ENCODE results near the gene SLC2A3.
"Not testable (repeated sequence)": the region's sequence is repeated elsewhere in the genome, so short reads cannot be mapped to it uniquely, and the experiment has no call there.

SLC2A3 gene

DNA sequence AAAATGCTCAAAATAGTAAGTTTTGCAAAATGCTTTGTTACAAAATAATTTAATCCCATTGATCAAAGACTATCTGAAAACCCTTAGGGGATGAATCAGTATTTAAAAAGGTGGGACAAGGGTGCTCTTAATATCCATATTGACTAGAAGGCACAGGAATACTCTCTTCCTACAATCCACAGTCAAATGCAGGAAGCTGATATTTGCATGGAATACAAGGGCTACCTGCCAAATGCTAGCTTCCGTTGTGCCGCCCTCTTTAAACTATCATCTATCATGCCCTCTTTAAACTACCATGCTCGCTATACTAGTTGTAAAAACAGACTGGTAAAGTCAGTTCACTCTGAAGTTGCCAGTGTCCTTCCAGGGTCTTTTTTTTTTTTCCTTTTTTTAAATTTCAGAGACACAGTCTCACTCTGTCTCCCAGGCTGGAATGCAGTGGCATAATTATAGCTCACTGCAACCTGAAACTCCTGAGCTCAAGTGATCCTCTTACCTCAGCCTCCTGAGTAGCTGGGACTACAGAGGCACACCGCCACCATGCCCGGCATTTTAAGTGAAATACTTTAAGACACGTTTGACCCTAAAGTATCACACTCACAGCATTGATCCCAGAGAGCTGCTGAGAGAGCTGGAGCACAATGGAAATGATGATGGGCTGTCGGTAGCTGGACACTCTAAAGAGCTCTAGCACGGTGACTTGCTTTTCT lies 6.7 kb downstream of the SLC2A3 start:
- DNase-seq (ENCODE audit: low read depth in 2 of 2), result no peak
- TF ChIP-seq, protein P1, sequence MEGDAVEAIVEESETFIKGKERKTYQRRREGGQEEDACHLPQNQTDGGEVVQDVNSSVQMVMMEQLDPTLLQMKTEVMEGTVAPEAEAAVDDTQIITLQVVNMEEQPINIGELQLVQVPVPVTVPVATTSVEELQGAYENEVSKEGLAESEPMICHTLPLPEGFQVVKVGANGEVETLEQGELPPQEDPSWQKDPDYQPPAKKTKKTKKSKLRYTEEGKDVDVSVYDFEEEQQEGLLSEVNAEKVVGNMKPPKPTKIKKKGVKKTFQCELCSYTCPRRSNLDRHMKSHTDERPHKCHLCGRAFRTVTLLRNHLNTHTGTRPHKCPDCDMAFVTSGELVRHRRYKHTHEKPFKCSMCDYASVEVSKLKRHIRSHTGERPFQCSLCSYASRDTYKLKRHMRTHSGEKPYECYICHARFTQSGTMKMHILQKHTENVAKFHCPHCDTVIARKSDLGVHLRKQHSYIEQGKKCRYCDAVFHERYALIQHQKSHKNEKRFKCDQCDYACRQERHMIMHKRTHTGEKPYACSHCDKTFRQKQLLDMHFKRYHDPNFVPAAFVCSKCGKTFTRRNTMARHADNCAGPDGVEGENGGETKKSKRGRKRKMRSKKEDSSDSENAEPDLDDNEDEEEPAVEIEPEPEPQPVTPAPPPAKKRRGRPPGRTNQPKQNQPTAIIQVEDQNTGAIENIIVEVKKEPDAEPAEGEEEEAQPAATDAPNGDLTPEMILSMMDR (IDR thresholded peaks at IDR 0.05; ENCODE audit: low read depth, low read length), result no peak

DNA sequence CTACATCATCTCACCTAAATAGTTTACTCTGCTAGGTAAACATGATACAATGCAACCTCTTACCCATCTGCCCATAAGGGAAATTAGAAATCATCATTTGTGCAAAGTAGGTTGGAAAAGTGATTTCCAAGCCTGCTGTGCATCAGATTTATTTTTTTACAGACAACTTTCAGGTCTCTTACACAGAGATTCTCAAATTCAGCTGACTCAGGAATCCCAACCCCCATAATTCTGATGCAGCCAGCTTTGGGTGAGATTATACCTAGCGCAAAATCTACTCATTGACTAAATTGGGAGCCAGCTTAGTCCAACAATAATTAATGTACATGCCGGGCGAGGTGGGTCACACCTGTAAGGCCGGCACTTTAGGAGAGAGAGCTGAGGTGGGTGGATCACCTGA lies 8.5 kb downstream of the SLC2A3 start:
- DNase-seq (ENCODE audit: low read depth in 2 of 2), result no peak
- TF ChIP-seq, protein P1 (IDR thresholded peaks at IDR 0.05; ENCODE audit: low read depth, low read length), result no peak
- H3K4me3 ChIP-seq (replicated peaks in 1 of 2; ENCODE audit: low read depth in 2 of 2, low read length in 2 of 2), result no peak overlapping the region

More for the DNA sequence above, 6.7 kb downstream of the SLC2A3 start:
- H3K4me3 ChIP-seq (replicated peaks in 1 of 2; ENCODE audit: low read depth in 2 of 2, low read length in 2 of 2), result no peak overlapping the region

DNA sequence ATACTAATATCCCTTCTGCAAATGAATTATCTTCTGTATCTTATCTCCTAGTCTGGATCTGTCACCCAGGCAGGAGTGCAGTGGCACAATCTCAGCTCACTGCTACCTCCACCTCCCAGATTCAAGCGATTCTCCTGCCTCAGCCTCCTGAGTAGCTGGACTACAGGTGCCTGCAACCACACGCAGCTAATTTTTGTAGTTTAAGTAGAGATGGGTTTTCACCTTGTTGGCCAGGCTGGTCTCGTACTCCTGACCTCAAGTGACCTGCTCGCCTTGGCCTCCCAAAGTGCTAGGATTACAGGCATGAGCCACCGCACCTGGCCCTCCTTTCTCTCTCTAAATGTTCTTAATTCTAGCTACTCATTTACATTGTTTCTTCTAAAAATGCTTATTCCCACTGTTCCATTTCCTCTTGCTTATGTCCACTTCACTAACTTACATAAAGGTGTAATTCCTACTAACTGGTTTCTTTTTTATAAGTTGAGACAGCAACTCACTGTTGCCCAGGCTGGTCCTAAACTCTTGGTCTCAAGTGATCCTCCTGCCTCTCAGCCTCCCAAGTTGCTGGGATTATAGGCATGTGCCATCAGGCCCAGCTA lies 9.8 kb downstream of the SLC2A3 start:
- DNase-seq (ENCODE audit: low read depth in 2 of 2), result not testable (repeated sequence)

DNA sequence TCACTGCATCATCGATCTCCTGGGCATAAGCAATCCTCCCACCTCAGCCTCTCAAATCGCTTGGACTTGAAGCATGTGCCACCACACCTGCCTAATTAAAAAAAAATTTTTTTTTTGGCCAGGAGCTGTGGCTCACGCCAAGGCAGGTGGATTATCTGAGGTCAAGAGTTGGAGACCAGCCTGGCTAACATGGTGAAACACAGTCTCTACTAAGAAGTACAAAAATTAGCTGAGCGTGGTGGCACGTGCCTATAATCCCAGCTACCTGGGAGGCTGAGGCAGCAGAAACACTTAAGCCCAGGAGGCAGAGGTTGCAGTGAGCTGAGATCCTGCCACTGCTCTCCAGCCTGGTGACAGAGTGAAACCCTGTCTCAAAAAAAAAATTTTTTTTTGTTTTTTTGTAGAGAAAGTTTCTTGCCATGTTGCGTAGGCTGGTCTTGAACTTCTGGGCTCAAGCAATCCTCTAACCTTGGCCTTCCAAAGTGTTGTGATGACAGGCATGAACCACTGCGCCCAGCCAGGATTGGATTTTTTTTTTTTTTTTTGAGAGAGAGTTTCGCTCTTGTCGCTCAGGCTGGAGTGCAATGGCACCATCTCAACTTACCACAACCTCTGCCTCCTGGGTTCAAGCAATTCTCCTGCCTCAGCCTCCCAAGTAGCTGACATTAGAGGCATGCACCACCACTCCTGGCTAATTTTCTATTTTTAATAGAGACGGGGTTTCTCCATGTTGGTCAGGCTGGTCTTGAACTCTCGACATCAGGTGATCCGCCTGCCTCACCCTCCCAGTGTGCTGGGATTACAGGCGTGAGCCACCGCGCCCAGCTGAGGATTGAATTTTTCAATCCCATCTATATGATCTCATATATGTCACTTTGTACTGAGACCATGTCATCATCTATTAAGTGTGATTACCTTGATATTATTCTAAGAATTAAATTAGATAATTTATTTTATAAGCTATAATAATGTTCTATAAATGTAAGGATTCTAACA lies 12.4 kb downstream of the SLC2A3 start:
- DNase-seq (ENCODE audit: low read depth in 2 of 2), result no peak
- TF ChIP-seq, protein P1 (IDR thresholded peaks at IDR 0.05; ENCODE audit: low read depth, low read length), result no peak
- no peak overlapping the region for H3K4me3 ChIP-seq (replicated peaks in 1 of 2; ENCODE audit: low read depth in 2 of 2, low read length in 2 of 2)

More for the DNA sequence above, 9.8 kb downstream of the SLC2A3 start:
- H3K4me3 ChIP-seq (replicated peaks in 1 of 2; ENCODE audit: low read depth in 2 of 2, low read length in 2 of 2), result not testable (repeated sequence)

DNA sequence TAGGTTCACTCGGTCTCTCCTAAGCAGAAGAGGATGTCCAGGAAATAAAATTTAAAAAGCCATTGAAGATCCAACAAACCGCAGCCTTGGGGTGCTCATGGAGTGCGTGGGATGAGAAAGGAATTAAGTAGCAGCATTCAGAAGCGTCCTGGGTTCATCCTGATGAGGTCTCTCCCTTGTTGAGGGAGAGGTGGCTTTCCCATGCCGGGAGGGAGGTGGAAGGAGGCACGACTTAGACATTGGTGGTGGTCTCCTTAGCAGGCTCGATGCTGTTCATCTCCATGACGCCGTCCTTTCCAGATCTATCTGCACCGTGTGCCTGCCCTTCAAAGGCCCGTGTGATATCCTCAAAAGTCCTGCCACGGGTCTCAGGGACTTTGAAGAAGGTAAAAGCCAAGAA lies 14.8 kb downstream of the SLC2A3 start:
- DNase-seq (ENCODE audit: low read depth in 2 of 2); H3K4me3 ChIP-seq (replicated peaks in 1 of 2; ENCODE audit: low read depth in 2 of 2, low read length in 2 of 2): not testable (repeated sequence)

DNA sequence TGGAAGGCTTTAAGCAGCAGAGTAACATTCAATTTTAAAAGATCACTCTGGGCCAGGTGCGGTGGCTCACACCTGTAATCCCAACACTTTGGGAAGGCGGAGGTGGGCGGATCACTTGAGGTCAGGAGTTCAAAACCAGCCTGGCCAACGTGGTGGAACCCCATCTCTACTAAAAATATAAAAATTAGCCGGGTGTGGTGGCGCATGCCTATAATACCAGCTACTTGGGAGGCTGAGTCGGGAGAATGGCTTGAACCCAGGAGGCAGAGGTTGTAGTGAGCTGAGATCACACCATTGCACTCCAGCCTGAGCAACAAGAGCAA lies 17.8 kb downstream of the SLC2A3 start:
- not testable (repeated sequence) for H3K4me3 ChIP-seq (replicated peaks in 1 of 2; ENCODE audit: low read depth in 2 of 2, low read length in 2 of 2); DNase-seq (ENCODE audit: low read depth in 2 of 2)

DNA sequence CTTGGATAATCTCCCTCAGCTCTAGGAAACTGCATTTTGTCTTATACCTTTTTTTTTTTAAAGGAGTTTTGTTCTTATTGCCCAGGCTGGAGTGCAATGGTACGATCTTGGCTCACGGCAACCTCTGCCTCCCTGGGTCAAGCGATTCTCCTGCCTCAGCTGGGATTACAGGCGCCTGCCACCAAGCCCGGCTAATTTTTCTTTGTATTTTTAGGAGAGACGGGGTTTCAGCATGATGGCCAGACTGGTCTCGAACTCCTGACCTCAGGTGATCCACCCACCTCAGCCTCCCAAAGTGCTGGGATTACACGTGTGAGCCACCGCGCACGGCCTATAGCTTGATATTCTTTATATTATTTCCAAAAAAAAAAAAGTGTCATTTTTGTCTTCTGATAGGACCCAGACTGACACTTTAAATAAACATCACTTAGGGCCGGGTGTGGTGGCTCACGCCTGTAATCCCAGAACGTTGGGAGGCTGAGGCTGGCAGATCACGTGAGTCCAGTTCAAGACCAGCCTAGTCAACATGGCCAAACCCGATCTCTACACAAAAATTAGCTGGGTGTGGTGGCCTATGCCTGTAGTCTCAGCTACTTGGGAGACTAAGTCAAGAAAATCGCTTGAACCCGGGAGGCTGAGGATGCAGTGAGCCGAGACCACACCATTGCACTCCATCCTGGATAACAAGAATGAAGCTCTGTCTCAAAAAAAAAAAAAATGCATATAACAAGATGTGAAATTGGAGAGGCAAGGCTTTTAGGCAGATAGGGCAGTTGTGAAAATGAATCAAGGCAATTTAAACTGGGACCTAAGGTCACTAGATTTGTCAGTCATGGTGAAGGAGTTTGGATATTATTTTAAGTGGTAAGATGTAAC lies 18.4 kb downstream of the SLC2A3 start:
- TF ChIP-seq, protein P1 (IDR thresholded peaks at IDR 0.05; ENCODE audit: low read depth, low read length), result no peak
- DNase-seq (ENCODE audit: low read depth in 2 of 2), result no peak
- H3K4me3 ChIP-seq (replicated peaks in 1 of 2; ENCODE audit: low read depth in 2 of 2, low read length in 2 of 2), result no peak overlapping the region

All from cardiac fibroblast (primary cell).